ENCODE measurements around the gene TBC1D8.

- TF ChIP-seq, protein P1, sequence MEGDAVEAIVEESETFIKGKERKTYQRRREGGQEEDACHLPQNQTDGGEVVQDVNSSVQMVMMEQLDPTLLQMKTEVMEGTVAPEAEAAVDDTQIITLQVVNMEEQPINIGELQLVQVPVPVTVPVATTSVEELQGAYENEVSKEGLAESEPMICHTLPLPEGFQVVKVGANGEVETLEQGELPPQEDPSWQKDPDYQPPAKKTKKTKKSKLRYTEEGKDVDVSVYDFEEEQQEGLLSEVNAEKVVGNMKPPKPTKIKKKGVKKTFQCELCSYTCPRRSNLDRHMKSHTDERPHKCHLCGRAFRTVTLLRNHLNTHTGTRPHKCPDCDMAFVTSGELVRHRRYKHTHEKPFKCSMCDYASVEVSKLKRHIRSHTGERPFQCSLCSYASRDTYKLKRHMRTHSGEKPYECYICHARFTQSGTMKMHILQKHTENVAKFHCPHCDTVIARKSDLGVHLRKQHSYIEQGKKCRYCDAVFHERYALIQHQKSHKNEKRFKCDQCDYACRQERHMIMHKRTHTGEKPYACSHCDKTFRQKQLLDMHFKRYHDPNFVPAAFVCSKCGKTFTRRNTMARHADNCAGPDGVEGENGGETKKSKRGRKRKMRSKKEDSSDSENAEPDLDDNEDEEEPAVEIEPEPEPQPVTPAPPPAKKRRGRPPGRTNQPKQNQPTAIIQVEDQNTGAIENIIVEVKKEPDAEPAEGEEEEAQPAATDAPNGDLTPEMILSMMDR (IDR thresholded peaks at IDR 0.05) = no peak
- no peak for TF ChIP-seq ZFX (IDR thresholded peaks at IDR 0.05; ENCODE audit: borderline replicate concordance)
Observed at GRCh38 chr2:101151146-101151858, at the start of gene TBC1D8.
